ENCODE measurements around the gene RNF126.
"Not testable (repeated sequence)": the region's sequence is repeated elsewhere in the genome, so short reads cannot be mapped to it uniquely, and the experiment has no call there.

RNF126 gene

DNA sequence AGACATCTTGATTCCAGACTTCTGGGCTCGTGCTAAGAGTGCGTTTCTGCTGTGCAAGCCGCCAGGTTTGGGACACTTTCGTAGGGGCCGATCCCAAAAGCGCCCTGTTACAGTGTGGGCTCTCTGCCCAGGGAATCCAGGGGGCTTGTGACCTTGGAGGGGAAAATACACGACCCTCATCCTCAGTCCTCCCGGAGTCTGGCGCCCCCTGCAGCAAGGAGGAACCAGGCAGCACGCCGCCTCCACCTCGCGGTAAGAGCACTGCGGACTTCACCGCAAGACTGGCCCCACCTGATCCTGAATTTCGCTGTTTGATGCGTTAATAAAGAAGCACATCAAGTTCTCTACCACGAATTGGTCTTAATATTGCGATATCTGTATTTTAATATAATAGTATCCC lies 34.8 kb downstream of the RNF126 start:
- no peak for DNase-seq (ENCODE audit: low read depth)

DNA sequence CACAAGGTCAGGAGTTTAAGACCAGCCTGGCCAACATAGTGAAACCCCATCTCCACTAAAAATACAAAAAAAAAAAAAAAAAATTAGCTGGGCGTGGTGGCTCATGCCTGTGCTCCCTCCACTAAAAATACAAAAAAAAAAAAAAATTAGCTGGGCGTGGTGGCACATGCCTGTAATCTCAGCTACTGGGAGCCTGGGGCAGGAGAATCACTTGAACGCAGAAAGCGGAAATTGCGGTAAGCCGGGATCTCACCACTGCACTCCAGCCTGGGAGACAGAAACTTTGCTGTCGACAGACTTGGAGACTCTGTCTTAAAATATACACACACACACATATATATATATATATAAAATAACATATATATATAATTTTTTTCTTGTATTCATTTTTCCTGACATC lies 36.4 kb downstream of the RNF126 start:
- DNase-seq (ENCODE audit: low read depth): not testable (repeated sequence)

DNA sequence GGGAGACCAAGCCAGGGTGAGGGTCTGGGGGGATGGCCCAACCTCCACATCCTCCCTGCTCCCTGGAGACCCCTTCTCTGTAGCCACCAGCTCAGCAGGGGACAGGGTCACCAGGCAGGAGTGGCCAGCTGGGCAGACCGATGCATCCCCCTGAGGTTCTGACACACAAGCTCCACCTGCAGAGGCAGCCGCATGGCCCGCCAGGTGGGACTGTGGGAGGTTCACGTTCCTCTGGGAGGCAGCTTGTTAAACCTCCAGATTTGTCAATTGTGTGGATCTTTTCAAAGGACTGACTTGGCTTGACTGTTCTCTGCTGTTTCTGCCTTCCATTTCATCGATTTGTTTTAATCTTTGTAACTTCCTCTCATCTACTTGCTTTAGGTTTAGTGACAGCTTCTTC lies 37.8 kb downstream of the RNF126 start:
- no peak for DNase-seq (ENCODE audit: low read depth)

DNA sequence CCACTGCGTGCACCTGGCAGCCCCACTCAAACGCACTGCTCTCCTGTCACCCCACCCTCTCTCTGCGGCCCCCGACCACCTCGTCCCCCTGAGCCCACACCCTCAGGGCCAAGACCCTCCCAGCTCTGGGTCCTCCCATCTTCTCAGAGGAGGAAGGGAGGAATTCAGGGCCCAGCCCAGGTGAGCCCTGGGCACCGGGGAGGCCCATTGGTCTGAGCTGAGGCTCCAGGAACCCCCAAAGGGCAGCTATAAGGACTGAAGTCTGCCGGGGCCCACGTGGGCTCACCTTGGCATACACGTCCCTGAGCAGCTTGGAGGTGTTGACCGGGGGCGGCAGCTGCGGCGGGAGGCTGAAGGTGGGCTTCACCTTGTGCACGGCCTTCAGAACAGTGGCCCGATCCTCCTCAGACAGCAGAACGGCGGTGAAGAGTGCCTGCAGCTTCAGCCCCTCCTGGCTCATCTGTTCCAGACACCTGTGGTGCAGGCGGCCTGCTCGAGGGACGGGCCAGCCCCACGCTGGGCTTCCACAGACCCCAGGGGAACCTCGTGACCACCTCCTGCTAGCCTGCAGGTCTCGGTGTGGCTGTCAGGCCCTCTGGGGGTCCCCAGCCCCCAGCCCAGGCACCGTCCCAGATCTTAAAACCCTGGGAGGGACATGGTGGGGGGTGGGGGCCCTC lies 38.4 kb downstream of the RNF126 start:
- no peak for DNase-seq (ENCODE audit: low read depth)

DNA sequence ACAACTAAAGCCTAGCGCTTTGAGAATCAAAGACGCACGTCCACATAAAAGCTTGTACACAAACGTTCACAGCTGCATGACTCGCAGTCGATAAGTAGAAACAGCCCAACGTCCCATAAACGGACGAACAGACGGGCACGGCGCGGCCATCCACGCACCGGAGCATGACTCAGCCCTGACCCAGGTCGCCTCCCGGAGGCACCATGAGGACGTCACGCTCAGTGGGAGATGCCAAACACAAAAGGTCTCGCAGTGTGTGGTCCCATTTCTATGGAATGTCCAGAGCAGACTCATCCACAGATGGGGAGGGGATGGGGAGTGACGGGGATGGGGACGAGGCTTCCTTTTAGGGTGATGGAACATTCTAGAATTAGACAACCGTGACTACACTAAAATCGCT lies 39.0 kb downstream of the RNF126 start:
- no peak for DNase-seq (ENCODE audit: low read depth)

DNA sequence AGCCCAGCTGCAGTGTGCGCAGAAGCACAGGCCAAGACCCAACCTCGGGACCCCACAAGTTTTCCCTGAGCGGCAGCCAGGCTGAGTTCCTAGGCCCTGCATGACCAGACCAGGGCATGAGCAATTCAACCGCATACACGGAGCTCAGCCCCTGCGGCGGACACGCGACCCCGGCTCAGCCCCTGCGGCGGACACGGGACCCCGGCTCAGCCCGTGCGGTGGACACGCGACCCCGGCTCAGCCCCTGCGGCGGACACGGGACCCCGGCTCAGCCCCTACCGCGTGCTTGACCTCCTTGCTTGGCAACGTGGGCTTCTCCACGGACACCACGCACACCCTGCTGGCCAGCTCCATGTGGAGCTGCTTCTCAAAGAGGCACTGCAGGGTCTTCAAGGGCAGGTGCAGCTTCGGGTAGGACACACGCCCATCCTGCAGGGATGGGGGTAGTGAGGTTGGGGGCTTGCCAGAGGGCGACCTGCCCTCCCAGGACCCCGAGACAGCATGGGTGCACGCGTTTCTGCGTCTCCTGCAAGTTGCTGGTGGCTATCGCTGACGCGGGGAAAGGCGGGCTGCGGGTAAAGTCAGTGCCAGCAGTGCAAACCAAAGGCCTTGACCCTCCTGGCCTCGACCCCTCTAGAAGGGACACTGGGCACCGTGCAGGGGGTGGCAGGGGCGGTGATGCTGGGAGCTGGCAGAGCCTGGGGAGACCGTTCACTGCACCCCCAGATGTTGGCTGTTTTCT lies 39.7 kb downstream of the RNF126 start:
- DNase-seq (ENCODE audit: low read depth): no peak

DNA sequence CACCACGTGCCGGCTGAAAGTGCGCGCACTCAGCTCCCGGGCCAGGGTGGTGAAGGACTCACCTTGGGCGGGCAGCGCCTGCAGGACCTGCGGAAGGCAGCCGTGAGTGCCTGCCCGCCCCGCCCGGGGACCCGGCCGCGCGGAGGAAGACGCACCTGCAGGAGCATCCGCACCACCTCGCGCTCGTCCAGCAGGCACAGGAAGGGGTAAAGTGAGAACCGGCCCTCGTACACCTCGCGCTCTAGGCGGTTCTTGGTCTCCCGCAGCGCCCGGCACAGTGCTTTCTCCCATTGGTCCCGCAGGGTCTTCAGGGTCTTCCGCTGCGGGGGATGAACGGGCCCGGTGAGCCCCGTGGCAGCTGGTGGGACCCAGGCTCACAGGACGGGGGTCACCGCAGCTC lies 40.3 kb downstream of the RNF126 start:
- no peak for DNase-seq (ENCODE audit: low read depth)

DNA sequence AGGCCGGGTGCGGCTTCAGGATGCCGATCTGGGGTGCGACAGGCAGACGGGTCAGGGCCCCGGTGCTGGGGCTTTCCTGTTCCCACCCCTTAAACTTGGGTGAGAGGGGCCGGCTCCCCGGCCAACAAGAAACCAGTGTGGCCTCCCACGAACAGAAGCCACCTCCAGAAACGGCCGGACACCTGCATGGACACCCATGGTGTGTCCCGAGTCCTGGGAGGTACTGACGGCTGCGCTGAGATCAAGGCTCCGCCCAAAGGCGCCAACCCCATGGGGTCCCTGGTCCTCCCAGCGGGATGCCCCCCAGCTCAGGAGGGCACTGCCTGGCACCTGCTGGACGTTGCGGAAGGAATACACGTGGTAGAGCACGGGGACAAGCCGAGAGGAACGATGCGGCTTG lies 41.2 kb downstream of the RNF126 start:
- DNase-seq (ENCODE audit: low read depth): no peak

DNA sequence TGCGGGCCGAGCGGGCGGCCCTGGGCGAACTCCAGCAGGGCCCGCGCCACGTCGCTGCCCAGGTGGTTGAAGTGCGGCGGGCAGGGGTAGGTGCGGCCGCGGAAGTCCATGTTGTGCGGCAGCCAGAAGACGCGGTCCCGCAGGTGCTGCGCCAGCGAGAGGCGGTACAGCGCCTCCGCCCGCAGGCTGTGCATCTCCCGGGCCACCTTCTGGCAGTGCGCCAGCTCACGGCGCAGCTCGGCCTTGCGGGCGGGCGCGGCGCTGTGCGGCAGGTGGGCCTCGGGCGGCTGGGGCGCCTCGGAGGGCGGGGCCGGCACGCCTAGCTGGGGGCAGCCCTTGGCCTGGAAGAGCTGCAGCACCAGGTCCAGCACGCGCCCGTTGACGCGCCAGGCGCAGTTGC lies 41.8 kb downstream of the RNF126 start:
- DNase-seq (ENCODE audit: low read depth): not testable (repeated sequence)

DNA sequence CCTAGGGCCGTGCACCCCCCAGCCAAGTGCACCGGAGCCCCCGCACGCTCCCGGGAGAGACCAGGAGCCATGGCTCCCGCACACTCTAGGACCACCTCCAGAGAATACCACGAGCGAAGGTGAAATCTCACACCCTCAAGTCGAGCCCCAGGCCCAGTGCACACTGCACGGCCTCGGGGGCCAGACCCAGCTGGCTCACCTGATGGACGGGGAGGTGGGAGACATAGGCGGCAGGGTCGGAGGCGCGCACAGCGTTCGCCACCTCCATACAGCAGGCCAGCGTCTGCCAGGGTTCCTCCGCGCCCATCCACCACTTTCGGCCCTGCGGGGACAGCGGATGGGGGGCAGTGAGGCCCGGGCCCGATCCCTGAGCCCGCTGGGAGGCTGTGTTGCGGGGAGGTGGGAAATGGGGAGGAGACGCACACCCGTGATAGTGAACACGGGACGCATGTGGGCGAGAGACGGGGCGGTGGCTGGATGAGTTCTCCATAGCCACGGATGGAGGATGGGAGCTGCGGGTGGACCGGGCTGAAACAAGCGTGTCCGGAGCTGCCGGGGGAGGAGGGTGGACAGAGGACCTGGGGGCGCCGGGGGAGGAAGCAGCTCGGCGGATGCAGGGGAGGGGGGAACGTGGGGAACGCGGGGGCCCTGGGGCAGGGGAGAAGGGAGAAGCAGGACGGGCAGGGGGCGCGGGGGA lies 42.7 kb downstream of the RNF126 start:
- DNase-seq (ENCODE audit: low read depth): no peak

DNA sequence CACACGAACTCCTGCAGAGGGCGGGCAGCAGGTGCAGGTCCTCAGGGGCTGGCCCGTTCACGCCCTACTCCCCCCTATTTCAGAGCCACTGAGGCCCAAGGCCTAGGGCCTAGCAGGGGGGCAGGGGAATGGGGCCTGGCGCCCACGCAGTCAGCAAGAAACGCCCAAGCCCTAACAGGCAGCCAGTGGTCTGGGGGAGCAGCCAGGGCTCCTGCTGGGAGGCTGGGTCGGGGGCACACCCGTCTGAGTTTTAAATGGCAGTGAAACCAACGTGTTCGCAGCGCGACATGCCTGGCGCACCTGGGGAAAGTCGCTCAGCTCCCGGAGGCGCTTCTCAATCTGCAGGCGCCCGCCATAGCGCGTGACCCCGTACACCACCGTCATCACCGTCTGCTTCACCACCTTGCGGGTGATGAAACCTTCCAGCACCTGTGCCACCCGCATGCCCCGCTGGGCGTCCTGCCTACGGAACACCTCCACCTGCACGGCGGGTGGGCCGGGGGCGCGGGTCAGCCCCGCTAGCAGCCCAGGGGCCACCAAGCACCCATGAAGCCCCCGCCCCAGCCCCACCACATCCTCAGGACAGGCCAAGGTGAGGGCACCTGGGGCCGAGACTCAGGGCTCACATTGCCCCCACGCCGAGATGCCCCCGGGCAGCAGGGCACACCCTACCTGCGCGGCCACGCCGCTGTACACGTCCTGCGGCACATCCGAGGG lies 43.6 kb downstream of the RNF126 start:
- DNase-seq (ENCODE audit: low read depth): no peak

DNA sequence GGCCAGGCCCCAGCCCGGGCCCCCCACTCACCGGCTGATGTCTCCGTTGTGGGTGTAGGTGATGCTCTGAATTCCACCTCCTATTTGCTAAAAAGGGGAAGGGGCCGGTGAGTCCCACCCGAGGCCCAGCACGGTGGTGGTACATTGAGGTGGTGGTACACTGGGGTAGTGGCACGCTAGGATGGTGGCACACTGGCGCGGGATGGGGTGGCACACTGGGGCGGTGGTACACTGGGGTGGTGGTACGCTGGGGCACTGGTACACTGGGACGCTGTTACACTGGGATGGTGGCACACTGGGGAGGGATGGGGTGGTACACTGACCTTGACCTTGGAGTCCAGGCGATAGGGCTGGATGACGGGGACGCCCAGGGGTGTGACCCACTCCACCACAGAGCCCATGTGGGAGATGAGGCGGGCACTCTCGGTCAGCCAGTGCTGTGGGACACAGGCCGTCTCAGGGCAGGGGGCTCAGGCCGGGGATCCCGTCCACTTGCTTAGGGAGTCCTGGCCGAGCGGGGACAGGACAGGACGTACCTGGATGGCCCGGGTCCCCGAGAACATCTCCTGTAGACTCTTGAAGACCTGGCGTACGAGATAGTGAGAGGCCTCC lies 44.2 kb downstream of the RNF126 start:
- no peak for DNase-seq (ENCODE audit: low read depth)

DNA sequence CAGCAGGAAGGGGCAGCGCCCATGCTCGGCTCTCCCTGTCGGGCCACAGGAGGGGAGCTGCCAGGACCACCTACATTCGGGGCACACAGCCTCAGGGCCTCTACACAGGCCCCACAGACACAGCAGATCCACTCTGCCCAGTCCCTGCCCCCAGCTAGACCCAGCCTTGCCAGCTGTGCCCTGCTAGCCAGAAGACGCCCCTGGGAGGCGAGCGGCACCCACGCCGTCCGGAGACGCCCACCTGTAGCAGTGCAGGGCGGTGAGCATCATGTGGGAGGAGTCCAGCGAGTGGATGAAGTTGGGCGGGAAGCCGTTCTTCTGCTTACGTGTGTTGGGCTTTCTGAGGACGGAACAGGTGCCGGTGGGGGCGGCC lies 44.8 kb downstream of the RNF126 start:
- no peak for DNase-seq (ENCODE audit: low read depth)

DNA sequence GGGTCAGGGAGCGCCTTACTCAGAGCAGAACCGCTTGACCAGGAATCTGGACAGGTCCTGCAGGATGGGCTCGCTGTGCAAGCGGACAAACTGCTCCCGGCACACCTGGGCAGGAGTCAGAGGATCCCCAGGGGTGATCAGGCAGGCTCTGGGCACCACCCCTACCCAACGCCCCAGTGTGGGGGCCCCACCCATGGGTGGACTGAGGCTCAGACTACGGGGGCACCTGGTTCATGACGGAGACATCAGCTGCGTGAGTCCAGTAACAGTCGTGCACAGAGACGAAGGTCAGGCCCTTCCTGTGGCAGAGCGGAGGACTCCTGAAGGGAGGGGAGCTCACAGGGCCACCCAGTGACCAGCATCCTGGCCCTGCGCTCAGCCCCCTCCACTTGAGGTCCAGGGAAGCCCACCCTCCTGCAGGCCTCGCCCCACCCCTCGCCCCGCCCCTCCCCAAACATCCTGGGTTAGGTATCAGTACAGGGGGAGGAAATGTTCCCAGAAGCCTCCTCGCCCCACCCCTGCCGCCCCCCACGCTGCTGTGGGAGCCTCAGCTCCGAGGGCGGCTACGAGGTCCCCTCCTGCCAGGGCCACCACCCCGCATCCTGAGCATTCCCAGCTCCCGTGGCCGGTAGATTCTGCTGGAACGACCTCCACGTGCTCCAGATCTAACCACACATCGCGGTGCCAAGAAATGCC lies 45.3 kb downstream of the RNF126 start:
- no peak for DNase-seq (ENCODE audit: low read depth)

DNA sequence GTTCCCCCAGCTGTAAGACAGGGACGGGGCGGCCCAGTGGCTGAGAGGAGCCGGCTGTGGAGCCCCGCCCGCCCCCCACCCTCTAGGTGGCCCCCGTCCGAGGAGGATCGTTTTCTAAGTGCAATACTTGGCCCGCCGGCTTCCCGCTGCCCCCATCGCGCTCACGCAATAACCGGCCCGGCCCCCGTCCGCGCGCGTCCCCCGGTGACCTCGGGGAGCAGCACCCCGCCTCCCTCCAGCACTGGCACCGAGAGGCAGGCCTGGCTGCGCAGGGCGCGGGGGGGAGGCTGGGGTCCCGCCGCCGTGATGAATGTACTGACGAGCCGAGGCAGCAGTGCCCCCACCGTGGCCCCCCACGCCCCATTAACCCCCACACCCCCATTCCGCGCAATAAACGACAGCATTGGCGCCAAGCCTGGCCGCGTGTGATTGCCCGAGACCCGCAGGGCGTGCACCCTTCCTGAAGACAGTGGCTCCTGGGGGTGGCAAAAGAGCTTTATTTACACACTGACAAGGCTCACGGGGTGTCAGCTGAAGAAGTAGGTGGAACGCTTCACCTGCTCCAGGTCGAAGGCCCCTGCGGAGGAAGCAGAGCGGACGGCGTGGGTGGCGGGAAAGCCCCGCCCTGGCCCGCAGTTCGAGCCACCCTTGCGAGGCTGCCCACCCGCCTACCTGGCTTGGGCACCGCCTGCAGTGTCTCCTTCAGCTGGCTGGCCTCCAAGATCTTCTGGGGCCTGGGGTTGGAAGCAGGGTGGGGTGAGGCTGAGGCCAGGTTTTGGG lies 46.1 kb downstream of the RNF126 start:
- no peak for DNase-seq (ENCODE audit: low read depth)

DNA sequence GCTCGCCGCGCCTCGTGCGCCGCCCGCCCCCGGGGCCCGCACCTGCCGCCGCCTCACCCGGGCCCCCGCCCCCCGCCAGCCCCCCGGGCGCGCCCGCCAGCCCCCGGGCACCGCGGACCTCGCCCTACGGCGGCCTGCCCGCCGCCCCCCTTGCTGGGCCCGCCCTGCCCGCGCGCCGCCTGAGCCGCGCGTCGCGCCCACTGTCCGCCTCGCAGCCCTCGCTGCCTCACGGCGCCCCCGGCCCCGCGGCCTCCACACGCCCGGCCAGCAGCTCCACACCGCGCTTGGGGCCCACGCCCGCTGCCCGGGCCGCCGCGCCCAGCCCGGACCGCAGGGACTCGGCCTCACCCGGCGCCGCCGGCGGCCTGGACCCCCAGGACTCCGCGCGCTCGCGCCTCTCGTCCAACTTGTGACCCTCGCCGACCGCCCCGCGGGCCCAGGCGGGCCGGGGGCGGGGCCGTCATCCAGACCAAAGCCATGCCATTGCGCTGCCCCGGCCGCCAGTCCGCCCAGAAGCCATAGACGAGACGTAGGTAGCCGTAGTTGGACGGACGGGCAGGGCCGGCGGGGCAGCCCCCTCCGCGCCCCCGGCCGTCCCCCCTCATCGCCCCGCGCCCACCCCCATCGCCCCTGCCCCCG lies 46.8 kb downstream of the RNF126 start:
- DNase-seq (ENCODE audit: low read depth): no peak

DNA sequence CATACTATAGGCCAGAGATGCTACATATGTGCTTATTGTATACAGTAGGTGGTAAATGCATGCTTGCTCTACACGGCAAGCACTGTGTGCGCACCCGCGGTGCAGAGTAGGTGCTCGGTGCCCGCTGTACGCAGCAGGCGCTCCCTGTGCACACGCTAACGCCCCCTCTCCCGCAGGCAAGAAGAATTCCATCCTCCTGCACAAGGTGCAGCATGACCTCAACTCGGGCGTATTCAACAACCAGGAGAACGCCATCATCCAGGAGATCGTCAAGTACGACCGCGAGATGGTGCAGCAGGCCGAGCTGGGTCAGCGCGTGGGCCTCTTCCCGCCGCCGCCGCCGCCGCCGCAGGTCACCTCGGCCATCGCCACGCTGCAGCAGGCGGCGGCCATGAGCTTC lies 47.4 kb downstream of the RNF126 start:
- no peak for DNase-seq (ENCODE audit: low read depth)

DNA sequence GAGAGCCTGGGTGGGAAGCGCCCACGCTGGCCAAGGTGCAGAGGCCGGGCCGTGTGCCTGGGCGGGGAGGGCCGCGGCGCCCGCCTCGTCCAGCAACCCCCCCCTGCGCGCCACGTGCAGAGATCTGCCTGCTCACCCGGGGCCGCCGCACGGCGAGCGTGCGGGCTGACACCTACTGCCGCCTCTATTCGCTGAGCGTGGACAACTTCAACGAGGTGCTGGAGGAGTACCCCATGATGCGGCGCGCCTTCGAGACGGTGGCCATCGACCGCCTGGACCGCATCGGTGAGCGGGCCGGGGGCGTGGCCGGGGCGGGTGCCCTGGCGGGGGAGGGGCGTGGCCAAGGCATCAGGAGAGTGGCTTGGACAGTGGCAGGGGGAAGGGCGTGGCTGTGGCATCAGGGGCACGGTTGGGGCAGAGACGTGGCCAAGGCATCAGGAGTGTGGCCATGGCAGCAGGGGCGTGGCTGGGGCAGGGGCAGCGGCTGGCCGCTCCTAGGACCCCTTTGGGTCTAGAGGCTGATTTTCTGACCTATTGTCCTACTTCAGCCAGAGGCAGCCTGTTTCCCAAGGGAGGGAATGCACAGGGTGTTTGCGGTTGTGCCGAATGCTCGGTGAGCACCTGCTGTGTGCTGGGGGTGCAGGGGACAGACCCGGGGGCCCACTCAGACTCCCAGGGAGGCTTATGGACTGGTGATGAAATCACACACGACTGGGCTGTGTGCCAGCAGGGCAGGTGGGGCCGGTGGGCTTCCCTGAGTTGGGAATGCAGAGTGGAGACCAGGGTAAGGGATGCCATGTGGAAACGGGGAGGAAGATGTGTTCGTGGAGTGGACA lies 49.1 kb downstream of the RNF126 start:
- DNase-seq (ENCODE audit: low read depth): no peak

DNA sequence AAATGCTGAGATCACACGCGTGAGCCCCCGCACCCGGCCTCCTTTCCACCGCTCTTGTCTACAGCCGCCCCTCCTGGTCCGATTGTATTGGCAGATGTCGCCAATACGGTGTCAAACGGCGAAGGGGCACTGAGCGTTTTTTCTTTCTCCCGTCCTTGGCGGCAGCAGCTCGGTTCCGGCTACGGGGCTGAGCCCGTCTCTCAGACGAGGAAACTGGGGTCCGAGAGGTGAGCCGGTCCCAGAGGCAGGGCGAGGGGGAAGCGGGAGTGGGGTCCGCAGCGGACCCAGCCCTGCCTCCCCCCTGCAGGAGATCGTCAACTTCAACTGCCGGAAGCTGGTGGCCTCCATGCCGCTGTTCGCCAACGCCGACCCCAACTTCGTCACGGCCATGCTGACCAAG lies 50.1 kb downstream of the RNF126 start:
- no peak for DNase-seq (ENCODE audit: low read depth)
